ENCODE results near the gene RASA1. TPM values are rescaled to one million over a fixed set of nuclear protein-coding genes. Genes with fewer than 3 reads are reported as not detected.

RASA1 gene
- total RNA-seq, 1 experiment from 2014 or later: 29.6 TPM

DNA sequence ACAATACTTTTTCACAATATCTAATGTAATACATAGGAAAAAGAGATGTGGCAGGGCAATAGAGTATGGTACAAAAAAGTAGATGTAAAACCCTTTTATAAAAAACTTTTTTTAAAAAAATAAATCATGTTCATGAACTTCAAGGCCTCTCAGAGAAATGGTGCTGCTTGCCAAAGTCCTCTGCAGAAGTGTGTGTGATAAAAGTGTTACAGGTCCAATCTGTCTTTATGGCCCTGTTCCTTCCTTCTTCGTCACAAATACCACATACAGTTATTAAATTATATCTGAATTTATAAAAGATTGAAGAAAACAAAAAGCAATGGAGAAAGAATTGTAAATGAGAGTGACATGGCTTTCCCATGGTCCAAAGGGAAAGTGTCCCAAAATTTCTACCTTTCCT lies 166.8 kb downstream of the RASA1 start:
- H2AK5ac ChIP-seq (ENCODE audit: insufficient read length, low read length): no peak overlapping the region
- DNase-seq: no peak
- H3K79me2 ChIP-seq (ENCODE audit: insufficient read depth, low read length): no peaks in the 10 kb centered on the region
- H3K27me3 Mint-ChIP-seq (ENCODE audit: low read depth): no peaks in the 10 kb centered on the region
- no peak overlapping the region for H2BK15ac ChIP-seq (ENCODE audit: low read depth, low read length)
- H3K14ac ChIP-seq (ENCODE audit: insufficient read depth, low read length): no peak overlapping the region
- H3K9ac ChIP-seq (ENCODE audit: extremely low read depth, insufficient read length, low read length): no peak overlapping the region
- H3K4me2 ChIP-seq (ENCODE audit: insufficient read depth, insufficient read length, low read length): no peak overlapping the region
- H4K5ac ChIP-seq (ENCODE audit: insufficient read length, low read depth, low read length): no peak overlapping the region
- no peak overlapping the region for H3K27ac Mint-ChIP-seq
- H2BK20ac ChIP-seq (ENCODE audit: low read depth, low read length, poor library complexity, severe bottlenecking): no peak overlapping the region
- no peak overlapping the region for H3T11ph ChIP-seq (ENCODE audit: low read length)
- no peak overlapping the region for H3K18ac ChIP-seq (ENCODE audit: insufficient read length, low read depth, low read length)
- H3K4ac ChIP-seq (ENCODE audit: low read depth, low read length): no peak overlapping the region
- no peaks in the 10 kb centered on the region for H4K20me1 ChIP-seq (ENCODE audit: control insufficient read depth, insufficient read depth, insufficient read length)
- no peaks in the 10 kb centered on the region; a peak in 1 of 7 replicates for H3K36me3 Mint-ChIP-seq (ENCODE audit: insufficient read depth in 1 of 3, low read depth in 3 of 3)
- H2BK12ac ChIP-seq (ENCODE audit: insufficient read length, low read depth, low read length): no peak overlapping the region
- H3K23me2 ChIP-seq (ENCODE audit: insufficient read length, low read depth, low read length, poor library complexity, severe bottlenecking): no peaks in the 10 kb centered on the region
- no peak overlapping the region for H4K8ac ChIP-seq (replicated peaks; ENCODE audit: insufficient read length, low read depth, low read length)
- no peak overlapping the region for H2BK5ac ChIP-seq (ENCODE audit: insufficient read length, low read length)
- H3K9me3 Mint-ChIP-seq: peaks cover under 1 to 2% of the 10 kb centered on the region in 2 experiments; a peak in 2 of 5 replicates
- TF ChIP-seq CTCF (conservative IDR thresholded peaks at IDR 0.05): no peak
- H3K79me1 ChIP-seq (ENCODE audit: insufficient read depth, low read depth, low read length, poor library complexity, severe bottlenecking): no peaks in the 10 kb centered on the region
- H3K56ac ChIP-seq (ENCODE audit: insufficient read length, low read depth, low read length): no peak overlapping the region
- no peak overlapping the region for H3K4me3 Mint-ChIP-seq
- H2BK120ac ChIP-seq (ENCODE audit: low read depth, low read length, poor library complexity, severe bottlenecking): no peak overlapping the region
- no peak overlapping the region for H3K27ac ChIP-seq (ENCODE audit: insufficient read length, low read depth, low read length)
- H3K9me3 ChIP-seq (ENCODE audit: control insufficient read depth, low read depth, low read length): no peaks in the 10 kb centered on the region
- no CpG with 5 or more reads among the region's 1 CpG for WGBS (ENCODE audit: extremely low coverage, insufficient read length, low lambda C conversion rate)
- no peaks in the 10 kb centered on the region for H3K4me1 Mint-ChIP-seq
- H3K27me3 ChIP-seq (ENCODE audit: insufficient read depth, low read length): no peaks in the 10 kb centered on the region
- no peak overlapping the region for H4K91ac ChIP-seq (ENCODE audit: insufficient read length, low read depth, low read length)
- no peak overlapping the region for H3K23ac ChIP-seq (ENCODE audit: insufficient read length, low read depth, low read length)
- H3K4me1 ChIP-seq (ENCODE audit: insufficient read depth, low read length): no peaks in the 10 kb centered on the region
- H2AFZ ChIP-seq (ENCODE audit: low read length): no peak overlapping the region

Data from H9 (cell line).